GM12872 (cell line): ENCODE measurements around the gene SP5.

Experiments
- CTCF ChIP-seq: IDR thresholded peaks from 3 replicates; pipeline ENCODE4 v1.5.1; 2011; ENCODE audit warnings: low read depth, mild to moderate bottlenecking, low read length, moderate library complexity; ENCODE audit not compliant: insufficient read depth

SP5 gene

DNA sequence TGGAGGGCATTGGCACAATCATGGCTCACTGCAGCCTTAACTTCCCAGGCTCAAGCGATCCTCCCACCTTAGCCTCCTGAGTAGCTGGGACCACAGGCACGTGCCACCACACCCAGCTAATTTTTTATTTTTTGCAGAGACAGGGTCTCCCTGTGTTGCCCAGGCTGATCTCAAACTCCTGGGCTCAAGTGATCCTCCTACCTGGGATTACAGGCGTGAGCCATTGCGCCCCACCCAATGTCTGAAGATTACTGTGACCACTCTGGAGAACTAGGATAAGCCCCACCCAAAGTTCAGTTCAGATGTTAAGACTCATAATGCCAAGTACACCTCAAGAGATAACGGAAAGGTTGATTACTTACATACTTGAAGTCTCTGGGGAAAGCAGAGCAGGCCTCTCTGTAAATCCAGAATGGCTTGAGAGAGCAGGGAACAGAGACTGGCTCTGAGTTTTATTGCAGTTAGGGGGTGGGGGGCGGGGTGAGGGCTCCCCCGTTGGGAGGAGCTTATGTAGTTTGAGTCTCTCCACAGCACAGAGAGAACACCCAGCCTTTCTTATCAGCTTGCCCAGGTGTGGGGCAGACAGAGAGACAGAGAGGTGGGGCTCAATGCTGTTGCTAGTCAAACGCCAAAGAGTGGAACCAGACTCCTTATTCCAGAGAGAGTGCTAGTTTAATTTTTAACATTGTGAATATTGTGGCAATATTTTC lies 28.5 kb downstream of the SP5 start:
- TF ChIP-seq CTCF = no peak

DNA sequence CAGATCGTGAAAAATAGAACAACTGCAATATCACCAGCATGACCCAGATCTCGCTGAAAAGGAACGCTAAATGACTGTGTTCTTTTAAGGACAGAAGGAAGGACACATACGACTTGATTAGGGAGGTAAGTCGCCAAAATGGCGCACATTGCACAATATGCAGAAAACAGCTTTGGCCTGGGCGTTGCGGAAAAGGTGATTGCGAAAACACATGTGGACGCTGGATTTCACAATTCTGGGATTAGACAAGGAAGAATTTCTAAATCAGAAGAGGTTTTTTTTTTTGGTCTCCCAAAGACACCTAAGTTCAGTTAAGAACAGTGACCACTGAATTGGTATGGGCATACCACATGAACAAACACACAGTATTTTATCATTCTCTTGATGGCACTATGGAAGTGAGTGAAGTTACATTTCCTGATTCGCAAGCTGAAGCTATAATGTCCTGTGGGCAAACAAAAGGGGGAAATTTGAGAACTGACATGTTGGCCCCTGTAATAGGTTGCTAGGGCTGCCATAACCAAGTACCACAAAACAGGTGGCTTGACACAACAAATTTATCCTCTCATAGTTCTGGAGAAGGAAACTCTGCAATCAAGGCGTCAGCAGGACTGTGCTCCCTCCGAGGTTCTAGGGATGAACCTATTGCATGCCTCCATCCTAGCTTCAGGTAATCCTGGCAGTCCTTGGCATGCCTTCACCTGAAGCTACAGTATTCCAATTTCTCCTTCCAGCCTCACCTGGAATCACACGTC lies 29.3 kb downstream of the SP5 start:
- no peak for TF ChIP-seq CTCF

DNA sequence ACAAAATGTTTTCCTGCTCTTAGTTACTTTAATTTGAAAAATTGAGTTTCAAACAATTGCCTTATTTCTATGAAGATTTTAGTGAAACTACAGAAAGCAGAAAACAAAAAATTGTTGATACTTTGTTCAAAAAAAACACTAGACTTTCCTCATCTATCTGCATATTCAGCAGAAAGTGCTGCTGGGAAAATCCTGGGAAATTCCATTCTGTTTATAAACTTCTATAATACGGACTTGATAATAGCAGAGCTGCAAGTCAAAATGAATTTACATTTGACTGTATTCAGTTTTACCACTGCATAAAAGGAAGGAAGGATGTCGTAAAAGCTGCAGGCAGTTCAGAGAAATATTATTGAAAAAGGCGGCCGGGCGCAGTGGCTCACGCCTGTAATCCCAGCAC lies 30.2 kb downstream of the SP5 start:
- no peak for TF ChIP-seq CTCF

DNA sequence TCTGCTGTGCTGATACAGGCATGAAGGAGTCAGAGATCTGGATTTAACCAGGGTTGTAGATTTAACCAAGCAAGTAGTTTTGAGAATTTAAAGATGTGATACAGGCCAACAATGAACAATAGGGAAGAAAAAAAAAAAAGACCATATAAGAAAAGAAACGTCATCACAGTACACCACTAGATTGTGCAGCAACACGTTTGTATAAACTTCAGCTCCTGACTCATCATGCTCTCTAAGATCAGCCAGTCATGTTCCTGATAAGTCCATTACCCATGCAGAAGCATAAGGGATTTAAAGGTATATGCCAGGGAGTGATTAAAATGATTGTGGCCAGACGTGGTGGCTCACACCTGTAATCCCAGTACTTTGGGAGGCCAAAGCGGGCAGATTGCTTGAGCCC lies 32.8 kb downstream of the SP5 start:
- no peak for TF ChIP-seq CTCF

DNA sequence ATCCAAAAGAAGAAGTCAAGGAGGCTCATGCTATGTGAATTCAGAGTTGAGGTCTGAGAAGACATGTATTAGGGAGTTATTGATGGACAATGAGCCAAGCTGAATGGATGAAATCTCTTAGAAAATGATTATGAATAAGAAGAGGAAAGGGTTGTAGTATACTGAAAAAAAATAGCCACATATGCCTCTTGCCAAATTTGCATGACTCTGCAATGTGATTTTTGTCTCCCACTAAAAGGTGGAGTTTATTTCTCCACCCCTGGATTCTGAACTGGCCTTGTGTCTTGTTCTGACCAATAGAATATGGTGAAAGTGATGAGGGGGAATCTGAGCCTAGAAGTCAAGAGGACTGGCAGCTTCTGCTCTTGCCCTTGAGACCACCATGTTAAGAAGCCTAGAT lies 46.4 kb downstream of the SP5 start:
- TF ChIP-seq CTCF = no peak

- no peak for TF ChIP-seq CTCF
These were observed 47.6 kb downstream of the SP5 start for GRCh38 chr2:170762760-170763159.

DNA sequence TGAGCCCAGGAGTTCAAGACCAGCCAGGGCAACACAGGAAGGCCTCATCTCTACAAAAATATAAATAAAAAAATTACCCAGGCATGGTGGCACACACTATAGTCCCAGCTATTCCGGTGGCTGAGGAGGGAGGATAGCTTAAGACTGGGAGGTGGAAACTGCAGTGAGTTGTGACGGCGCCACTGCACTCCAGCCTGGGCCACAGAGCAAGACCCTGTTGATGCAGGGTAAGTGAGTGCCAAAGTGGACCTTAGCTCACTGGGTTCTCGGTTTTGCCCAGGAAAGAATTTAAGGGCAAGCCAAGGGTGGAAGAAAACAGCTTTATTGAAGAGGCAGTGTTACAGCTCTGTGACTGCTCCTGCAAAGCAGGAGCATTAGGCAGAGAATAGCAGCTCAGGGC lies 48.1 kb downstream of the SP5 start:
- TF ChIP-seq CTCF = no peak
